PC-9 (cell line): ENCODE results near the gene TNFAIP6. TPM values are rescaled to one million over a fixed set of nuclear protein-coding genes. Genes with fewer than 3 reads are reported as not detected.
"Not testable (repeated sequence)": the region's sequence is repeated elsewhere in the genome, so short reads cannot be mapped to it uniquely, and the experiment has no call there.

Source experiments
- BruUV-seq: library from RNA; stranded (reverse); fragments of 400-500 nt; replicated peaks from 2 replicates; lab custom pipeline; 2021; lab: Mats Ljungman, UMichigan
- CTCF ChIA-PET: fragments of 300-600 bp; sonication (Branson Sonifier 250); formaldehyde crosslinking; loops from one replicate; lab custom pipeline; 2022; ENCODE audit warnings: antibody characterized with exemption; lab: Charles Lee
- POLR2A ChIA-PET: fragments of 300-600 bp; sonication (Branson Sonifier 250); formaldehyde crosslinking; loops from one replicate; lab custom pipeline; 2022; ENCODE audit warnings: antibody characterized with exemption; ENCODE audit not compliant: unreplicated experiment; lab: Charles Lee
- DNase-seq, 2 experiments: peaks; one replicate each; pipeline versions ENCODE4 v3.0.0 to v3.0.0-alpha.2; 2015 to 2022; ENCODE audit warnings: mixed read lengths in 1 of 2
- H2AFZ ChIP-seq: fragments of 200-600 bp; sonication (generic); 2 replicates; pipeline ENCODE4 v1.8.1; 2017; ENCODE audit warnings: antibody characterized with exemption
- H3F3A ChIP-seq: fragments of 200-600 bp; sonication (generic); 2 replicates; pipeline ENCODE4 v1.8.1; 2017; ENCODE audit warnings: antibody characterized with exemption, mild to moderate bottlenecking, low read depth; ENCODE audit not compliant: insufficient read depth
- H3K27ac ChIP-seq: fragments of 200-600 bp; sonication (generic); 2 replicates; pipeline ENCODE4 v1.6.1; 2016; ENCODE audit warnings: mixed run types
- H3K27me3 ChIP-seq: fragments of 200-600 bp; sonication (generic); 2 replicates; pipeline ENCODE4 v1.6.1; 2016; ENCODE audit warnings: low read depth, mixed run types; ENCODE audit not compliant: insufficient read depth
- H3K36me3 ChIP-seq: fragments of 200-600 bp; sonication (generic); 2 replicates; pipeline ENCODE4 v1.6.1; 2016; ENCODE audit warnings: low read depth, mixed run types
- H3K4me1 ChIP-seq: fragments of 200-600 bp; sonication (generic); replicated peaks from 2 replicates; pipeline ENCODE4 v1.6.1; 2016; ENCODE audit warnings: mixed run types; ENCODE audit not compliant: insufficient read depth
- H3K4me2 ChIP-seq: fragments of 200-600 bp; sonication (generic); 2 replicates; pipeline ENCODE4 v1.6.1; 2017; ENCODE audit warnings: mixed run types
- H3K4me3 ChIP-seq: fragments of 200-600 bp; sonication (generic); 2 replicates; pipeline ENCODE4 v1.6.1; 2016; ENCODE audit warnings: mixed run types
- H3K79me2 ChIP-seq: fragments of 200-600 bp; sonication (generic); 2 replicates; pipeline ENCODE4 v1.6.1; 2017; ENCODE audit warnings: low read depth, mixed run types
- H3K9me2 ChIP-seq: fragments of 200-600 bp; sonication (generic); 2 replicates; pipeline ENCODE4 v1.8.1; 2017; ENCODE audit warnings: mild to moderate bottlenecking; ENCODE audit not compliant: insufficient read depth
- H3K9me3 ChIP-seq: fragments of 200-600 bp; sonication (generic); 2 replicates; pipeline ENCODE4 v1.8.1; 2016; ENCODE audit warnings: low read depth; ENCODE audit not compliant: insufficient read depth
- H4K20me1 ChIP-seq: fragments of 200-600 bp; sonication (generic); 2 replicates; pipeline ENCODE4 v1.8.1; 2017; ENCODE audit not compliant: insufficient read depth
- CTCF ChIP-seq: fragments of 200-600 bp; sonication (generic); conservative IDR thresholded peaks from 2 replicates; pipeline ENCODE4 v1.6.1; 2017; ENCODE audit warnings: mixed run types, antibody characterized with exemption, mild to moderate bottlenecking, moderate library complexity
- EZH2 ChIP-seq: fragments of 200-600 bp; sonication (generic); IDR thresholded peaks from 2 replicates; pipeline ENCODE4 v1.8.0; 2017; ENCODE audit warnings: antibody characterized with exemption, low read depth
- intact Hi-C: fragments of 100-400 bp; cut with micrococcal nuclease; formaldehyde crosslinking; loops from one replicate; pipeline ENCODE4 v1.10.0; 2022; ENCODE audit not compliant: unreplicated experiment
- total RNA-seq: library from RNA; stranded (reverse); gene quantifications from 2 replicates; pipeline ENCODE4 v1.2.3, GENCODE V29; 2021

TNFAIP6 gene
- total RNA-seq, 1 experiment from 2014 or later = not detected

- H4K20me1 ChIP-seq = no peaks in the 10 kb centered on the region
- H3K36me3 ChIP-seq = no peaks in the 10 kb centered on the region
- H3K27ac ChIP-seq = no peak overlapping the region
- DNase-seq = no peak
- H3K9me3 ChIP-seq = no peaks in the 10 kb centered on the region
- ChIA-PET POLR2A (no interaction called here), CTCF (no interaction called here)
- TF ChIP-seq CTCF (no peak), EZH2 (no peak)
- H3K4me2 ChIP-seq = no peak overlapping the region
- no peak overlapping the region for H3K4me3 ChIP-seq
- no peaks in the 10 kb centered on the region for H3F3A ChIP-seq
- no peaks in the 10 kb centered on the region for H3K4me1 ChIP-seq
- H3K9me2 ChIP-seq = no peaks in the 10 kb centered on the region
- no peak overlapping the region for H2AFZ ChIP-seq
- no peaks in the 10 kb centered on the region for H3K27me3 ChIP-seq
- intact Hi-C loops = no loop called here
- BruUV-seq = no TSS peak
- H3K79me2 ChIP-seq = no peaks in the 10 kb centered on the region
Observed at GRCh38 chr2:151337643-151338042, 19.7 kb upstream of the TNFAIP6 start.

DNA sequence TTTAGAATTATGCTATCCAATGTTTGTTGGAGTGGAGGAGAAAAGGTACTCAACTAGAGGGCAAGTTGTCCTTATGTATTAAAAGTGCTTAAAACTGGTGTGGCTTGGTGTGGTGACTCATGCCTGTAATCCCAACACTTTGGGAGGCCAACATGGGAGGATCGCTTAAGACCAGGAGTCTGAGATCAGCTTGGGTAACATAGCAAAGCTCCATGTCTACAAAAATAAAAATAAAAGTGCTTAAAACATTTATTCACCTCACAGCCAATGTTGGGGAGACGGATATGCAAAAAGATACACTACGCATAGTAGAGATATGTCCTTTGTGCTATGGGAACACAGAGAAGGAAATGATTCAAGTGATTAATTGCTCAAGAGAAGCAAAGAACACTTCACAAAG, 19.3 kb upstream of the TNFAIP6 start:
- Histone ChIP-seq H3K4me1 (no peaks in the 10 kb centered on the region), H3K36me3 (no peaks in the 10 kb centered on the region), H3K27ac (no peak overlapping the region), H3K9me3 (no peaks in the 10 kb centered on the region), H3F3A (no peaks in the 10 kb centered on the region), H3K9me2 (no peaks in the 10 kb centered on the region), H2AFZ (no peak overlapping the region), H4K20me1 (no peaks in the 10 kb centered on the region), H3K4me3 (no peak overlapping the region), H3K27me3 (no peaks in the 10 kb centered on the region), H3K4me2 (no peak overlapping the region), H3K79me2 (no peaks in the 10 kb centered on the region)
- BruUV-seq = no TSS peak
- ChIA-PET POLR2A (no interaction called here), CTCF (no interaction called here)
- intact Hi-C loops = no loop called here
- no peak for DNase-seq
- TF ChIP-seq EZH2 (no peak), CTCF (no peak)

- intact Hi-C loops = no loop called here
Observed at GRCh38 chr2:151343073-151343472, 14.3 kb upstream of the TNFAIP6 start.

GRCh38 chr2:151344191-151344590, 13.2 kb upstream of the TNFAIP6 start:
- intact Hi-C loops, BruUV-seq: not testable (repeated sequence)

More at GRCh38 chr2:151343073-151343472, 14.3 kb upstream of the TNFAIP6 start:
- no peaks in the 10 kb centered on the region for H3K79me2 ChIP-seq
- no peaks in the 10 kb centered on the region for H3K4me1 ChIP-seq
- CTCF ChIA-PET = no interaction called here
- H4K20me1 ChIP-seq = no peaks in the 10 kb centered on the region
- TF ChIP-seq CTCF (no peak), EZH2 (no peak)
- no peaks in the 10 kb centered on the region for H3K36me3 ChIP-seq
- no peaks in the 10 kb centered on the region for H3K9me3 ChIP-seq
- no peak overlapping the region for H2AFZ ChIP-seq
- no peaks in the 10 kb centered on the region for H3F3A ChIP-seq
- no peaks in the 10 kb centered on the region for H3K27me3 ChIP-seq
- H3K9me2 ChIP-seq = no peaks in the 10 kb centered on the region
- POLR2A ChIA-PET = no interaction called here
- no peak overlapping the region for H3K4me3 ChIP-seq
- DNase-seq = no peak
- no peak overlapping the region for H3K4me2 ChIP-seq
- no peak overlapping the region for H3K27ac ChIP-seq
- no TSS peak for BruUV-seq

More at GRCh38 chr2:151344191-151344590, 13.2 kb upstream of the TNFAIP6 start:
- POLR2A ChIA-PET, H3K4me3 ChIP-seq, H4K20me1 ChIP-seq, H3K4me2 ChIP-seq, H3K27ac ChIP-seq, H2AFZ ChIP-seq, H3K36me3 ChIP-seq, H3K9me2 ChIP-seq, H3K27me3 ChIP-seq, H3K4me1 ChIP-seq, CTCF ChIA-PET, H3K9me3 ChIP-seq, H3K79me2 ChIP-seq, H3F3A ChIP-seq, DNase-seq: not testable (repeated sequence)
